Stimulated activated CD4-positive, alpha-beta T cell treated with anti-CD3 and anti-CD28 coated beads, TNF-alpha, amount 100 ng/mL, for 1 hour (primary cell): ENCODE measurements around the gene ZBTB7A.
"Not testable (repeated sequence)": the region's sequence is repeated elsewhere in the genome, so short reads cannot be mapped to it uniquely, and the experiment has no call there.

Experiments
- DNase-seq, 3 donors: peaks; one replicate each; pipeline ENCODE4 v3.0.0-alpha.2; 2020; ENCODE audit warnings: low read depth in 3 of 3, low spot score in 1 of 3

The ZBTB7A gene

GRCh38 chr19:3998667-3999412, 67.9 kb downstream of the ZBTB7A start:
- not testable (repeated sequence) for DNase-seq

- DNase-seq, result no peak
These were observed 71.1 kb downstream of the ZBTB7A start for GRCh38 chr19:3995607-3996006.
